Activated naive CD8-positive, alpha-beta T cell treated with anti-CD3 and anti-CD28 coated beads, Interleukin-2, amount 50 U/mL, for 24 hours (primary cell): ENCODE results near the gene RHEB.

ENCODE experiments used
- ATAC-seq: fragments of 150-1000 bp; cut with Tn5 transposase; one replicate; pipeline ENCODE4 v1.10.0; 2021
- DNase-seq: peaks from one replicate; pipeline ENCODE4 v3.0.0; 2021
- H3K27ac Mint-ChIP-seq: one replicate; pipeline ENCODE4 v1.8.0; 2021; ENCODE audit warnings: mild to moderate bottlenecking, mixed read lengths
- H3K27me3 Mint-ChIP-seq: one replicate; pipeline ENCODE4 v1.8.0; 2021; ENCODE audit warnings: mixed read lengths
- H3K36me3 Mint-ChIP-seq: one replicate; pipeline ENCODE4 v1.8.0; 2021; ENCODE audit warnings: low read depth, mixed read lengths
- H3K4me1 Mint-ChIP-seq: one replicate; pipeline ENCODE4 v1.8.0; 2021; ENCODE audit warnings: mixed read lengths
- H3K4me3 Mint-ChIP-seq: one replicate; pipeline ENCODE4 v1.8.0; 2021; ENCODE audit warnings: mild to moderate bottlenecking, moderate library complexity, mixed read lengths
- H3K9me3 Mint-ChIP-seq: one replicate; pipeline ENCODE4 v1.8.0; 2021; ENCODE audit warnings: mixed read lengths

Gene RHEB

GRCh38 chr7:151426904-151427704 is 92.6 kb downstream of the RHEB start:
- DNase-seq (no peak), ATAC-seq (no peak)
- no peak overlapping the region for H3K27ac Mint-ChIP-seq
- no peaks in the 10 kb centered on the region for H3K27me3 Mint-ChIP-seq
- H3K4me1 Mint-ChIP-seq, result peaks cover 31% of the 10 kb centered on the region
- H3K9me3 Mint-ChIP-seq, result no peaks in the 10 kb centered on the region
- H3K4me3 Mint-ChIP-seq, result no peak overlapping the region
- H3K36me3 Mint-ChIP-seq, result no peaks in the 10 kb centered on the region

- Mint-ChIP-seq H3K27ac (no peak overlapping the region), H3K9me3 (no peaks in the 10 kb centered on the region), H3K36me3 (no peaks in the 10 kb centered on the region), H3K27me3 (no peaks in the 10 kb centered on the region), H3K4me1 (peaks cover 29% of the 10 kb centered on the region), H3K4me3 (no peak overlapping the region)
- ATAC-seq (no peak), DNase-seq (no peak)
These were observed 93.2 kb downstream of the RHEB start for GRCh38 chr7:151426441-151426903.

DNA sequence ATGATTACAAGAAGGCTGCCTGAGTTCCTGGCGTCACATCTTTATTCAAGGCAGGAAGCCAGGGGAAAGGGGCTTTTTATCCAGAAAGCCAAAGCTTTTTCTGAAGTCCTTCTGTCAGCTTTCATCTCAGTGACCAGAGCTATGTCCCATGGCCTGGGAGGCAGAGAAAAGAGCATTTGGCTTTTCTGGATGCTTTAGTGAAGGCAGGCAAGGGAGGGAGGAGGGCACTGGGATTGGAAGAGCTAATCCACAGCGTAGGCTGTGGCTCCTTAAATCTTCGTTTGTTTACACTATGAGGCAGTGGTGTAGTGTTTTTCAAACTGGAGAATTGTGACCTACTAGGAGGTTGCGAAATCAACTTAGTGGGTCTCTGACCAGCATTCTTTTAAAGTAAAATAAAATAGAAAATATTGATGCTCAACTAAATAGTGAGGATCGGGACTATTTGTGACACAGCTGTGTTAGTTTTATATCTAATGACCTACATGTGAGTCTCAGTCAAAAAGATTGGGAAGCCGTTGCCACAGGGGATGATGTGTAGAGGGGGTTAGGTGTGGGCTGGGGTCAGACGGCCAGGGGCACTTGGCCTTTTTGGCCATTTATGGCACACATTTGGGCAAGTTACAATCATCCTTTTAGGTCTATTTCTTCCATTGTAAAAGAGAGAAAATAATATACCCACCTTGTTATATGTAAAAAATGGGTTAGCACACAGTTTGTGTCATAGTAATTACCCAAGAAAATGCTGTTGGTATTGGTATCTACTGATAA is 93.8 kb downstream of the RHEB start:
- peaks cover 29% of the 10 kb centered on the region for H3K4me1 Mint-ChIP-seq
- H3K36me3 Mint-ChIP-seq, result no peaks in the 10 kb centered on the region
- no peak for DNase-seq
- no peak overlapping the region for H3K4me3 Mint-ChIP-seq
- no peaks in the 10 kb centered on the region for H3K27me3 Mint-ChIP-seq
- H3K9me3 Mint-ChIP-seq, result no peaks in the 10 kb centered on the region
- no peak for ATAC-seq
- no peak overlapping the region for H3K27ac Mint-ChIP-seq

DNA sequence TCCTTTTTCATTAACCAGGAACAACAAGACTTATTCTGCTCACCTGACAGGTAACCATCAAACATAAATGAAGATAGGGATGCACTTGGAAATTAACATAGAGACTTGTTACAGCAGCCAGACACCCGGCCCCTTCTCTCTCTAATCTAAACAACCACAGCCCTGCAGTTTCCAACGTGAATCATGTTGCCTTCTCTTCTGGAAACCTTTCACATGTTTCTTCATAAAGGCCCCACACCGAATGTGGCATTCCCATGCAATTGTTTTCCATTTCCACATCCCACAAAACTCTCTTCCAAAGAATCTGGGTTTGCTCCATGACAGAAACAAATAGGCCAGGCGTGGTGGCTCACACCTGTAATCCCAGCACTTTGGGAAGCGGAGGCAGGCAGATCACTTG is 94.9 kb downstream of the RHEB start:
- DNase-seq (no peak), ATAC-seq (no peak)
- H3K4me1 Mint-ChIP-seq, result peaks cover 22% of the 10 kb centered on the region
- H3K27me3 Mint-ChIP-seq, result no peaks in the 10 kb centered on the region
- H3K4me3 Mint-ChIP-seq, result no peak overlapping the region
- H3K27ac Mint-ChIP-seq, result no peak overlapping the region
- H3K36me3 Mint-ChIP-seq, result peaks cover 3% of the 10 kb centered on the region
- no peaks in the 10 kb centered on the region for H3K9me3 Mint-ChIP-seq

DNA sequence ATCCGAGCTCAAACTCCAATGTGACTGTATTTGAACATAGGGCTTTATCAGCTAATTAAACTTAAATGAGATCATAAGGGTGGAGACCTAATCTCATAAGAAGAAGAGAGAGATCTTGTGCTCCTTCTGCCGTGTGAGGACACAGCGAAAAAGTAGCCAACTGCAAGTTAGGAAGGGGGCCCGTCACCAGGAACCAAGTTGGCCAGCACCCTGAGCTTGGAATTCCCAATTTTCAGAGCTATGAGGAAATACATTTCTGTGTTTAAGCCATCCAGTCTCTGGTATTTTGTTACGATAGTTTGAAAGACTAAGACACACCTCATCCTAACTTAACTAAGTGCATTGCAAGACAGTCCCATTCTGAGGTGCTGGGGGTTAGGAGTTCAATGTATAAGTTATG is 95.8 kb downstream of the RHEB start:
- Mint-ChIP-seq H3K27ac (no peak overlapping the region), H3K4me1 (peaks cover 13% of the 10 kb centered on the region), H3K36me3 (peaks cover 3% of the 10 kb centered on the region), H3K27me3 (no peaks in the 10 kb centered on the region), H3K9me3 (no peaks in the 10 kb centered on the region), H3K4me3 (no peak overlapping the region)
- DNase-seq (no peak), ATAC-seq (no peak)

GRCh38 chr7:151423226-151423625 is 96.5 kb downstream of the RHEB start:
- H3K36me3 Mint-ChIP-seq, result peaks cover 3% of the 10 kb centered on the region
- H3K4me3 Mint-ChIP-seq, result no peak overlapping the region
- ATAC-seq (no peak), DNase-seq (no peak)
- H3K27ac Mint-ChIP-seq, result no peak overlapping the region
- no peaks in the 10 kb centered on the region for H3K27me3 Mint-ChIP-seq
- H3K4me1 Mint-ChIP-seq, result peaks cover 6% of the 10 kb centered on the region
- peaks cover 3% of the 10 kb centered on the region for H3K9me3 Mint-ChIP-seq

GRCh38 chr7:151422212-151422611 is 97.5 kb downstream of the RHEB start:
- peaks cover 6% of the 10 kb centered on the region for H3K9me3 Mint-ChIP-seq
- H3K27me3 Mint-ChIP-seq, result no peaks in the 10 kb centered on the region
- no peaks in the 10 kb centered on the region for H3K4me1 Mint-ChIP-seq
- DNase-seq (no peak), ATAC-seq (no peak)
- H3K4me3 Mint-ChIP-seq, result no peak overlapping the region
- no peak overlapping the region for H3K27ac Mint-ChIP-seq
- H3K36me3 Mint-ChIP-seq, result peaks cover 3% of the 10 kb centered on the region

DNA sequence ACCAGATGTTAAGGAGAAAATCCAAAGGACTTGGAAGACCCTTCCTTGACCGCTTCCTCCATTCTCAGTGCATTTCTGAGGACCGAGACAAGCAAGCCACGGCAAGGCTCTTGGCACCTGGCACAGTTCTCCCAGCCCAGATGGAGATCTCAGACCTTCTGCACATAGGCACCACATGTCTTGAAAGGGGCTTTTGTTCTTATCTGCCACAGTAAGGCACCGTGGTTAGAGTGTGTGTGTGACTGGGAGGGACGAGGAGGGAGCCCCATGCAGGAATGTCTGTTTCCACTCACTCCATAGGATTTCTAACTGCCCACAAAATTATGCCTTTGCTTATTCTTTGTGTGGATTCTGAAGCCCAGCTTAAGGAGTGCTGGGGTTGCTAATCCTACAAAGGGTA is 99.6 kb downstream of the RHEB start:
- Mint-ChIP-seq H3K4me3 (no peak overlapping the region), H3K36me3 (peaks cover 3% of the 10 kb centered on the region), H3K9me3 (peaks cover 6% of the 10 kb centered on the region), H3K4me1 (peaks cover 3% of the 10 kb centered on the region), H3K27me3 (no peaks in the 10 kb centered on the region), H3K27ac (no peak overlapping the region)
- ATAC-seq (no peak), DNase-seq (no peak)

DNA sequence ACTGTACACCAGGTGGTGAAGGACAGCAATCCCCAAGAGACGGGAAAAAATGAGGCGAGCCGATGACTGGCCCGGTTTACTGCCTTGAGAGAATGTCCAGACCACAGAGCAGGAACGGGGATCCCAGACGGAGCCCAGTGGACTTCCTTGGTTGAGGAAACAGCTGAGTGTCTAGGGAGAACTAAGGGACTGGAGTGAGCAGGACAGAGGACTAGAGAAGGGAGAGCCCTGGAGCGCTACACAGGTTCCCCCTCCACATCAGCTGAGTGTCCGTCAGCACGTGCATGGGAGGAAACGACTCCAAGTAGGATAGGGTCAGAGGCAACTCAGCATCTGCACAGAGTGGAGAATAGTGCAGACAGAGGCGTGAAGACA is 102.8 kb downstream of the RHEB start:
- H3K27me3 Mint-ChIP-seq, result peaks cover 12% of the 10 kb centered on the region
- DNase-seq (no peak), ATAC-seq (no peak)
- peaks cover 5% of the 10 kb centered on the region for H3K36me3 Mint-ChIP-seq
- peaks cover 9% of the 10 kb centered on the region for H3K9me3 Mint-ChIP-seq
- no peak overlapping the region for H3K27ac Mint-ChIP-seq
- peaks cover 30% of the 10 kb centered on the region for H3K4me1 Mint-ChIP-seq
- no peak overlapping the region for H3K4me3 Mint-ChIP-seq

- Mint-ChIP-seq H3K36me3 (peaks cover 5% of the 10 kb centered on the region), H3K9me3 (peaks cover 9% of the 10 kb centered on the region), H3K27me3 (peaks cover 18% of the 10 kb centered on the region), H3K27ac (no peak overlapping the region), H3K4me1 (peaks cover 35% of the 10 kb centered on the region), H3K4me3 (no peak overlapping the region)
- ATAC-seq, result no peak
- no peak for DNase-seq
These were observed 103.4 kb downstream of the RHEB start for GRCh38 chr7:151416112-151416940.
